PC-9 (cell line): ENCODE data around the gene VAT1L.

Source experiments
- EZH2 ChIP-seq: fragments of 200-600 bp; sonication (generic); IDR thresholded peaks from 2 replicates; pipeline ENCODE4 v1.8.0; 2017; ENCODE audit warnings: antibody characterized with exemption, low read depth
- TF ChIP-seq, protein P1 (sequence below): fragments of 200-600 bp; sonication (generic); conservative IDR thresholded peaks from 2 replicates; pipeline ENCODE4 v1.6.1; 2017; ENCODE audit warnings: mixed run types, antibody characterized with exemption, mild to moderate bottlenecking, moderate library complexity

DNA sequence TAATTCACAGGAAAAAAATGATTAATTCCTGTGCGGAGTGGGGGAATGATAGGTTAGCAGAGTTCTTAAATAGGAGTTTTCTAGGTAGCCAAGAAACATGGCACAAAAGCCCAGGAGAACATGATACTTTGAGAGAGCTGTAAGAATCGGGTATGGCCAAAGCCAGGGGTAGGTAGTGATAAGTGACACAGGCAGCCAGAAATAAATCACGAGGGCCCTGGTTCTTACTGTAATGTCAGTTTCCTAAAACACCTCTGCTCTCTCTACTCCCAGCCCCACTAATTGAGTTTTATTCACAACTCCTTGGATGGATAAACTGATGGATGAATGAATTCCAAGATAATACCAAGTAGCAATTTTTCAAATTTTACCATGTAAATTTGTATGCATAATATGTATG lies 54.1 kb downstream of the VAT1L start:
- TF ChIP-seq, protein P1, sequence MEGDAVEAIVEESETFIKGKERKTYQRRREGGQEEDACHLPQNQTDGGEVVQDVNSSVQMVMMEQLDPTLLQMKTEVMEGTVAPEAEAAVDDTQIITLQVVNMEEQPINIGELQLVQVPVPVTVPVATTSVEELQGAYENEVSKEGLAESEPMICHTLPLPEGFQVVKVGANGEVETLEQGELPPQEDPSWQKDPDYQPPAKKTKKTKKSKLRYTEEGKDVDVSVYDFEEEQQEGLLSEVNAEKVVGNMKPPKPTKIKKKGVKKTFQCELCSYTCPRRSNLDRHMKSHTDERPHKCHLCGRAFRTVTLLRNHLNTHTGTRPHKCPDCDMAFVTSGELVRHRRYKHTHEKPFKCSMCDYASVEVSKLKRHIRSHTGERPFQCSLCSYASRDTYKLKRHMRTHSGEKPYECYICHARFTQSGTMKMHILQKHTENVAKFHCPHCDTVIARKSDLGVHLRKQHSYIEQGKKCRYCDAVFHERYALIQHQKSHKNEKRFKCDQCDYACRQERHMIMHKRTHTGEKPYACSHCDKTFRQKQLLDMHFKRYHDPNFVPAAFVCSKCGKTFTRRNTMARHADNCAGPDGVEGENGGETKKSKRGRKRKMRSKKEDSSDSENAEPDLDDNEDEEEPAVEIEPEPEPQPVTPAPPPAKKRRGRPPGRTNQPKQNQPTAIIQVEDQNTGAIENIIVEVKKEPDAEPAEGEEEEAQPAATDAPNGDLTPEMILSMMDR, result no peak
- no peak for TF ChIP-seq EZH2
